Activated naive CD8-positive, alpha-beta T cell treated with anti-CD3 and anti-CD28 coated beads, Interleukin-2, amount 10 ng/mL, durations not matched to agents 7 days and 5 days (primary cell): ENCODE results near the gene MGST2. TPM values are rescaled to one million over a fixed set of nuclear protein-coding genes. Genes with fewer than 3 reads are reported as not detected.

ENCODE experiments used
- ATAC-seq: fragments of 150-1000 bp; cut with Tn5 transposase; one replicate; pipeline ENCODE4 v1.10.0; 2021; ENCODE audit warnings: low read depth, moderate library complexity
- POLR2A ChIA-PET: fragments of 350-600 bp; sonication (Branson Sonifier 250); formaldehyde crosslinking; loops from one replicate; lab custom pipeline; 2021; ENCODE audit warnings: antibody characterized with exemption; lab: Charles Lee
- DNase-seq: peaks from one replicate; pipeline ENCODE4 v3.0.0; 2021
- H3K27ac Mint-ChIP-seq: one replicate; pipeline ENCODE4 v1.8.0; 2022; ENCODE audit warnings: mild to moderate bottlenecking, mixed read lengths
- H3K27me3 Mint-ChIP-seq: one replicate; pipeline ENCODE4 v1.8.0; 2022; ENCODE audit warnings: mild to moderate bottlenecking, moderate library complexity, mixed read lengths
- H3K36me3 Mint-ChIP-seq: one replicate; pipeline ENCODE4 v1.8.0; 2021; ENCODE audit warnings: mild to moderate bottlenecking, mixed read lengths
- H3K4me1 Mint-ChIP-seq: one replicate; pipeline ENCODE4 v1.8.0; 2021; ENCODE audit warnings: mixed read lengths
- H3K4me3 Mint-ChIP-seq: one replicate; pipeline ENCODE4 v1.8.0; 2022; ENCODE audit warnings: mild to moderate bottlenecking, moderate library complexity, mixed read lengths
- H3K9me3 Mint-ChIP-seq: one replicate; pipeline ENCODE4 v1.8.0; 2021; ENCODE audit warnings: mixed read lengths
- total RNA-seq, 2 experiments: library from RNA; stranded (reverse); gene quantifications; one replicate each; pipeline ENCODE4 v1.2.3, GENCODE V29; 2021

The MGST2 gene
- total RNA-seq, 2 experiments from 2014 or later = 10.8 to 11.0 TPM

DNA sequence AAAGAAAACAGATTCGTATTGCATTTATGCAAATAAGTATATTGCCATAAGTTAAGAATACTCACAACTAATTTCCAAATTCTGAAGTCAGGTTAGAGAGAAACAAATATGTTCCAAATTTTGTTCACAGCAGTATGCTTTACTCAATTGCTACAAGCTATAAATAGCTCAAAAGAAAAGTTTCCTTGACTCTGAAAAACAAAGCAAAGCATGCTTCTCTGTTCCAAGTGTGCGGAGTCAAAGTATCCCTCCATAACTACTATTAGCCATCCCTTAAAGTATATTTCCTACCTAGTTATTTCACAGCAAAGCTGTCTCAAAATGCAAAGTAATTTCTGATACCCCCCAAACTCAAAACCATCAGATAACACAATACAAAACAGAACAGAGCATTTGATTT lies 47.3 kb downstream of the MGST2 start:
- Mint-ChIP-seq H3K4me1 (no peaks in the 10 kb centered on the region), H3K4me3 (no peak overlapping the region), H3K27ac (no peak overlapping the region), H3K9me3 (peaks cover 5% of the 10 kb centered on the region), H3K36me3 (peaks cover 6% of the 10 kb centered on the region), H3K27me3 (peaks cover 2% of the 10 kb centered on the region)
- ATAC-seq (no peak), DNase-seq (no peak)
- POLR2A ChIA-PET = no interaction called here

DNA sequence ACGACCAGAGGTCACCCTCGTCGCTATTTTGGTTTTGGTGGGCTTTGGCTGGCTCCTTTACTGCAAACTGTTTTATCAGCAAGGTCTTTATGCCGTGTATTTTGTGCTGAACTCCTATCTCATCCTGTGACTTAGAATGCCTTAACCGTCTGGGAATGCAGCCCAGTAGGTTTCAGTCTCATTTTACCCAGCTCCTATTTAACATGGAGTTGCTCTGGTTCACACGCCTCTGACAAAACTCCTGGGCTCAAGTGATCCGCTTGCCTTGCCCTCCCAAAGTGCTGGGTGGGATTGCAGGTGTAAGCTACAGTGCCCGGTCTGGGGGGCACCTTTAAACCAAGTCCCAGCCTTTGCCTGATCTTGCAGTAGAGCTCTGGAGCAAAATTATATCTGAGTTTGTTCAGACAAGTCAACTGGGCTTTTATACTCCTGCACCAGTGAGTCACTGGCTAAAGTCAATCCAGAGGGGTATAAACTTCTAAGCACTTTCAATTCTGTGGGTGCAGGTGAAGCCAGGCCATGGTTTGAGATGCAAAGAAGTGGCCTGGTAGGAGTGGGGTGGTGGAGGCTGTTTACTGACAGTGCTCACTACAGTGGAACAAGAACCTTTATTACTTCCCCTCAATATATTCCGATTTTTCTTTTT lies 50.2 kb downstream of the MGST2 start:
- no peaks in the 10 kb centered on the region for H3K9me3 Mint-ChIP-seq
- DNase-seq (no peak), ATAC-seq (no peak)
- no peak overlapping the region for H3K4me3 Mint-ChIP-seq
- H3K27ac Mint-ChIP-seq = no peak overlapping the region
- POLR2A ChIA-PET = no interaction called here
- no peaks in the 10 kb centered on the region for H3K27me3 Mint-ChIP-seq
- H3K36me3 Mint-ChIP-seq = no peaks in the 10 kb centered on the region
- no peaks in the 10 kb centered on the region for H3K4me1 Mint-ChIP-seq

DNA sequence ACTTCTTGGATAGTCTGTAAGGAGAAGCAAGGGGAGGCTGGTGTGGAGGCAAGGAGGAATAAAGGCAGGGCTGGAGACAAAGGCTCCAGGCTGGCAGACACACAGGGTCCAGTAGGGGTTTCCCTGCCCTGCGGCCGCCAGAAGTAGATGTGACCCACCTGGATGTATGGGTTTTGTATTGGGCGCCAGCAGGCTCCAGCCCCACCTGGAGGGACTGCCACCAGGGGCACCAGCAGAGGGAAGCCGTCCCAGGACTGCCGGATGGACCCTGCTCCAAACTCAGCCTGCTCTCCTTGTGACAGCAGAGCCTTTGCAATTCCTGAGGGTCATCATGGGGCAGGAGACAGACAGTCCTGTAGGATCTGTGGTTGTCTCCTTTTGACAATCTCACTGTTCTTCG lies 52.7 kb downstream of the MGST2 start:
- POLR2A ChIA-PET = no interaction called here
- DNase-seq = no peak

DNA sequence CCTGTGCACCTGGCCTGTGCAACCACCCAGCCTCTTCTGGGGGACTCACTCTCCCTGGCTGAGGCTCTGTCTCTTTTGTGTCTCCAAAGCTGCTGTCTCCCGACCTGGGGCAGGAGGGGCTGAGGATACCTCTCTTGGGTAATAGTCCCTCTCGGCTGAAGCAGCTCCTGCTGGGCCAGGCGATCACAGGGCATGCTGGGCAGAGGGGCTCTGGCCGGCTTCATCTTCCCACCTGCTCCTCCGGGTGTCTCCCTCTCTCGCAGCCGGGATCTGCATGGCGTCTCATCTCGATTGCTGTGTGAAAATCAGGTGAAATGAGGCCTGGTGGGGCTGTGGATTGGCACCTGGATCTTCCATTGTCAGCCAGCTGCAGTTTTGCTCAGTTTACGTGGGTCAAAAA lies 53.2 kb downstream of the MGST2 start:
- DNase-seq = no peak
- Mint-ChIP-seq H3K27me3 (no peaks in the 10 kb centered on the region), H3K36me3 (no peaks in the 10 kb centered on the region), H3K4me3 (no peak overlapping the region), H3K27ac (no peak overlapping the region), H3K9me3 (no peaks in the 10 kb centered on the region), H3K4me1 (no peaks in the 10 kb centered on the region)
- ATAC-seq = no peak
- POLR2A ChIA-PET = no interaction called here

More for the DNA sequence above, 52.7 kb downstream of the MGST2 start:
- Mint-ChIP-seq H3K27ac (no peak overlapping the region), H3K27me3 (no peaks in the 10 kb centered on the region), H3K4me3 (no peak overlapping the region), H3K9me3 (no peaks in the 10 kb centered on the region), H3K4me1 (no peaks in the 10 kb centered on the region), H3K36me3 (no peaks in the 10 kb centered on the region)
- ATAC-seq = no peak

DNA sequence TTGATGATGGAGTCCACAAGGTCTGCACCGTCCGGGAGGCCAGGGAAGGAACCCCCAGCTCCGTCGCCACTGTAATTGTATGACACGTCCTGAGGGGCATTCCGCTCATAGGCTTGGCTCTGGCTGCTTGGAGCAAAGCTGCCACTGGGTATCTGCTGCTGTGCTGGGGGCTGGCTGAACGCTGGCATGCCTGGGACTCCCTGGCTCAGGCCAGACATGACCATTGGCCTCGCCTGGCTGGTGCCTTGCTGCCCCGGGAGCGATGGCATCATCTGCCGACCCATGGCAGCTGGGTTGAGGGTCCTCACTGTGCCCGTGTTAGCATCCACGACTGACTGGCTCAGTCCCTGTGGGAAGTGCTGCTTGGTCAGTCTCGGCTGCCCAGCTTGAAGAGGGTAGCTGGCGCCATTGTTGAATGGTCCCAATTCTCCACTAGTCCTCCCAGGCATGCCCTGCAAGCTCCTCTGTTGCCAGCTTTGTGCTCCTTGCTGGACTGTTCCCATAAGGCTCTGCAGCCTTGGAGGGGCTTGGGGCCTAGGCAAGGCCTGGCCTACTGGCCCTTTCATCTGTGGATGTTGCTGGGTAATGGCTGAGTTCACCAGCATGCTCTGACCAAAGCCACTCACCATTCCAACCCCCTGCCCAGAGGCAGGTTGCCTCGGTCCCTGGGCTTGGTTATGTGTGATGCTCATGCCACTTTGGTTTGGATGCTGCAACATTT lies 53.9 kb downstream of the MGST2 start:
- Mint-ChIP-seq H3K27me3 (no peaks in the 10 kb centered on the region), H3K4me1 (no peaks in the 10 kb centered on the region), H3K27ac (no peak overlapping the region), H3K9me3 (no peaks in the 10 kb centered on the region), H3K4me3 (no peak overlapping the region), H3K36me3 (no peaks in the 10 kb centered on the region)
- no peak for ATAC-seq
- POLR2A ChIA-PET = no interaction called here
- DNase-seq = no peak

DNA sequence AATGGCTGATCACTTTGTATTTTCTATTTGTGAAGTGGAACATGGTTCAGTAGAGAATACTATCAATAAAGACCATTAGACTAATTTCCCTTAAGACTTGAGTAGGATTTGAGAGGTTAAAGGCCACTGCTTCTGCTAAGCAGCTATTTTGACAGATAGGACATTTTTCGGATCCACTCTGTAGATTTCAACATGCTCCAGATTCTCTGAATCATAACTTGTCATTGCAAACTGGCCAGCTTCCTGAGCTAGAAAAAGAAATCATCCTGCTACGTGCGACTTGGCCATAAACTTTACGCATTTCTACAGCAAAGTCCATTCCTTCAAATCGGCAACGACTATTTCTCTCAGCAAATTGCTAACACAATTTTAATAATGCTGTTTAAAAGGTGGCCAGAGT lies 55.2 kb downstream of the MGST2 start:
- no peak overlapping the region for H3K27ac Mint-ChIP-seq
- no peak overlapping the region for H3K4me3 Mint-ChIP-seq
- no peaks in the 10 kb centered on the region for H3K4me1 Mint-ChIP-seq
- ATAC-seq (no peak), DNase-seq (no peak)
- POLR2A ChIA-PET = no interaction called here
- H3K27me3 Mint-ChIP-seq = no peaks in the 10 kb centered on the region
- no peaks in the 10 kb centered on the region for H3K36me3 Mint-ChIP-seq
- no peaks in the 10 kb centered on the region for H3K9me3 Mint-ChIP-seq

DNA sequence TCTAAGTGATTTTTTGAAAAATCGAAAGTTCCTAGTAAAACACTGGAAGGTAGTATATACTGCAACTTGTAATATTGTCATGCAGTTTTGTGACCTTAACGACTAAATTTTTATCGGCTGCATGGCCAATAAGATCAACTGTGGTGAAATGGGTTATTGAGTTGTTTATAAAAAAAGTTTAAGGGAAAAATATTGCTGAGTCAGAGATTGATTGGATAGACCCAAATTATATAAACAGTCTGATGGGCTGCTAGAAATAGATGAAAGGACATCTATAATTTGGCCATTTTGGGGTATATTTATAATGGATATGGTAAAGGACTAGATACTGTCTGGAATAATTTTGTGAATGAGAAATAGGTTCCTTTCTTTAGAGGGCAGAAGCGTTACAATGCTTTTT lies 56.2 kb downstream of the MGST2 start:
- no peaks in the 10 kb centered on the region for H3K4me1 Mint-ChIP-seq
- no peak overlapping the region for H3K27ac Mint-ChIP-seq
- ATAC-seq (no peak), DNase-seq (no peak)
- no peaks in the 10 kb centered on the region for H3K27me3 Mint-ChIP-seq
- POLR2A ChIA-PET = no interaction called here
- no peaks in the 10 kb centered on the region for H3K9me3 Mint-ChIP-seq
- H3K4me3 Mint-ChIP-seq = no peak overlapping the region
- H3K36me3 Mint-ChIP-seq = no peaks in the 10 kb centered on the region

DNA sequence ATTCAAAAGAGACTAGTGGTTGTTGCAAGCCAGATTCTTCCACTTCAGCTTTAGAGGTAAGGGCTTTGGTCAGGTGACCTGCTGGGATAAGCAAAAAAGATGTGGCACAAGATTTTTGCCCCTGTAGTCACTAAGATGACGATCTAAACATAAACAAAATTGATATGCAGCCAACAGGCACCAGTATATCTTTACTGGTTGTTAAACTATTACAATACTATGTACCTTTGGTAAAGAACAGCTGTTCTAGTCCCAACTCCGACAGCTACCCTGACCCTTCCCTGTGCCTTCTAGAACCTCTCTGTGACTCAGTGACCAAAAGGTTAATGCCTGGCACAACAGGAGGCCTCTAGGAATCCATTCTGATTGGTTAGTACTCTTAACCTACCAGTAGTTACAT lies 59.6 kb downstream of the MGST2 start:
- H3K4me1 Mint-ChIP-seq = no peaks in the 10 kb centered on the region
- POLR2A ChIA-PET = no interaction called here
- no peaks in the 10 kb centered on the region for H3K36me3 Mint-ChIP-seq
- no peaks in the 10 kb centered on the region for H3K9me3 Mint-ChIP-seq
- no peak overlapping the region for H3K4me3 Mint-ChIP-seq
- no peak overlapping the region for H3K27ac Mint-ChIP-seq
- H3K27me3 Mint-ChIP-seq = no peaks in the 10 kb centered on the region
- DNase-seq = no peak
- no peak for ATAC-seq

DNA sequence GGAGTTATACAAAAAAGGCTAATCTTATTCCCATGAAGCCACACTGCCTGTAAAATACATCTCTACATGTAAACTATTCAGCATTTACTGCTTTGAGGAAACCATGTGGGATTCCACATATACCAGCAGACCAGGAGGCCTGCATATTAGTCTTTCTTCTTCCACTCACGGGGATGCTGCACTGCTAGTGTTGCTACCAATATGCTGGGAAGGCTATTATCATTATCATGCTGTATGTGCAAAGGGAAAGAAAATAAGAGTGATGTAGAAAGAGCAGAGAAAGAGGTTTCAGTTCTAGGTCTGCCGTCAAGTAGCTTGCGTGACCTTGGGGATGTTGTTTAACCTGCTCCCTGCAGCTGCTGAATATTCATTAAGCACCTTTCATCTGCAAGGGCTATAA lies 61.0 kb downstream of the MGST2 start:
- no peaks in the 10 kb centered on the region for H3K27me3 Mint-ChIP-seq
- no peak overlapping the region for H3K4me3 Mint-ChIP-seq
- POLR2A ChIA-PET = no interaction called here
- H3K9me3 Mint-ChIP-seq = no peaks in the 10 kb centered on the region
- H3K4me1 Mint-ChIP-seq = no peaks in the 10 kb centered on the region
- H3K27ac Mint-ChIP-seq = no peak overlapping the region
- no peak for DNase-seq
- ATAC-seq = no peak
- no peaks in the 10 kb centered on the region for H3K36me3 Mint-ChIP-seq

DNA sequence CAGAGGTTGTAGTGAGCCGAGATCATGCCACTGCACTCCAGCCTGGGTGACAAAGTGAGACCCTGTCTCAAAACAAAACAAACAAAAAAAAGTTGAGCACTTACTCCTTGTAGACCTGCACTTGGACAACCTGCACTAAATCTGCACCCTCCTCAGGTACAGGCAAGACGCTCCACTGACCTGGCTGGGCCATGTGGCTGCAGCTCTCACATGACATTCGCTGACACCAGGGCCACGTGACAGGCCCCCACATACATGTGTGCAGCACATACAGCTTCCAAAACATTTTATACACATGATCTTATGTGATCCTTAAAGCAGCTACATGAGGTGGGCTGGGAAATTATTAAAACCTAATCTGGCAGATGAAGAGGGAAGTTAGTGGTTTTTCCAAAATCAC lies 62.5 kb downstream of the MGST2 start:
- Mint-ChIP-seq H3K27ac (no peak overlapping the region), H3K27me3 (no peaks in the 10 kb centered on the region), H3K36me3 (no peaks in the 10 kb centered on the region), H3K4me1 (no peaks in the 10 kb centered on the region), H3K4me3 (no peak overlapping the region), H3K9me3 (no peaks in the 10 kb centered on the region)
- DNase-seq (no peak), ATAC-seq (no peak)
- POLR2A ChIA-PET = no interaction called here

DNA sequence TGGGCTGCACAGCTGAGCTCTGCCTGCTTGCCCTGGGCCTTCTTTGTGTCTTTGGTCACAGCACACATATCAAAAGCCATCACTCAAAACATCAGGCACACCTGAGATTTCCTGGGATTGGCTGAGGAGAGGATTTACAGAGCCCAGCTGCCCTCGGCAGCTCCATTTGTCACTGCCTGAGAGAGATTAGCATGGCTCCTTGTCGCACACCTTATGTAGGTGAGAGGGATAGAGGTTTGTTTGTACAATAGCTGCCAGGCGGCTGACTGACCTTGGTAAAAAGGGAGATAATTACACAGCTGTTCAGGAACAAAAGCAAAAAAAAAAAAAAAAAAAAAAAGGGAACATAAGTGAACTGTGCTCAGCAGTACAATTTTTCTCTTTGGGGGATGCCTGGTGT lies 63.2 kb downstream of the MGST2 start:
- no peak overlapping the region for H3K27ac Mint-ChIP-seq
- POLR2A ChIA-PET = no interaction called here
- no peaks in the 10 kb centered on the region for H3K4me1 Mint-ChIP-seq
- H3K27me3 Mint-ChIP-seq = no peaks in the 10 kb centered on the region
- no peaks in the 10 kb centered on the region for H3K36me3 Mint-ChIP-seq
- no peak for ATAC-seq
- no peak for DNase-seq
- H3K9me3 Mint-ChIP-seq = no peaks in the 10 kb centered on the region
- H3K4me3 Mint-ChIP-seq = no peak overlapping the region

DNA sequence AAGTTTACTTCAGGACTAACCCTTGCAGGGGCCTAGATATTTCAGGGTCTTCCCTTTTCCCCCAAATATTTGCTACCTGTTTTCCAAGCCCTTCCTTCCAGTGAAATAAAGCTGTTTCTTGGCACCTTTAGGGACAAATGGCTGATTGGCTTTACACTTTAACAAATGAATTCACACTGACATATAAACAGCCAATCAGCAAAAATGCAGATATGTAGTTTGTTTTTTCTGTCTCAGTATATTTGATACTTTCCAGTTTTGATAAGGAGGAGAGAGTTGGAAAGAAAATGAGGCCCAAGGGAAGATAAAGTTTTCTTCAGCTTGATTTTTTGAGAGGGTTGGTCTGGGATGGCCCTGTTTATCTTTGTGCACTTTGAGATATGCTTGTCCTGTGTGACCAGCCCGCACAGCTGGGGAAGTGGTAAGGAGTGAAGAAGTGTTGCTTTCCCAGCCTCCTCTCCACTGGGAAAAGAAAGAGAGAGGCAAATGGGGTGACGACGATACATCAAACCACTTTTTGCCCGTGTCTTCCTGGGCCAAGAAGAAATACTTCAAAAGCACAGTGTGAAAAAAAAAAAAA lies 67.5 kb downstream of the MGST2 start:
- H3K36me3 Mint-ChIP-seq = no peaks in the 10 kb centered on the region
- peaks cover 11% of the 10 kb centered on the region for H3K4me1 Mint-ChIP-seq
- no peak for DNase-seq
- H3K27me3 Mint-ChIP-seq = peaks cover 27% of the 10 kb centered on the region
- POLR2A ChIA-PET = no interaction called here
- H3K4me3 Mint-ChIP-seq = no peak overlapping the region
- no peak for ATAC-seq
- no peaks in the 10 kb centered on the region for H3K9me3 Mint-ChIP-seq
- H3K27ac Mint-ChIP-seq = no peak overlapping the region

DNA sequence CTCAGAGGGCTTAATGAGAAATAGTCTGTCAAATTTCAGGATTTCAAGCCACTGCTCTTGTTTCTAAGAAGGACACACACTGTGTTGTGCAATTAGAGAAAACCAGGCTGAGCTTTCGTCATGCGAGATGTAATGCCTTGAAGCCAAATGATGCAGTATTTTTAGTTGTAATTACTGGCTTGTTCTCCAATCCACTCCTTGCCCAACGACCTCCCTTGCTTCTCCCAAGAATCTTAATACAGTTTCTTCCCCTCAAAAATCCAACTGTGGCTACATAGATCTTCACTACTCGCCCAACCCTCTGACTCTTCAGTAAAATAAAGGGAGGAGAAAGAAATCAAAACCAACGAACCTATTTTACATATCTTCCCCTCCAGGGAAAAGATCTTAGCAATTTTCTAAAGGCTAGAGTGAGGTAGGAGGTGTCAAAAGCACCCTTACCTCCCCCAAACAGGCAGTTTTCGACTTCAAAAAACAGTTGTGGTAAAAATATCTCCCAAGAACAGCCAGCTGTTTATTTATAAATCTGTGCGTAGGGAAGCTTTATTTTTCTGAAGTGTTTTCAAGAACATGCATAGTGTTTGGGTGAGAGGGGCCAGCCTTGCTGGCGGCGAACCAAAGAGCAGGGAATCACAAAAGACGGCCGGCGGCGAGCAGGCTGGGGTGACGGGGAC lies 68.7 kb downstream of the MGST2 start:
- Mint-ChIP-seq H3K4me1 (peaks cover 11% of the 10 kb centered on the region), H3K9me3 (no peaks in the 10 kb centered on the region), H3K27me3 (peaks cover 30% of the 10 kb centered on the region), H3K27ac (no peak overlapping the region), H3K4me3 (peak overlapping the region; percentile 80), H3K36me3 (no peaks in the 10 kb centered on the region)
- no peak for DNase-seq
- POLR2A ChIA-PET = no interaction called here
- ATAC-seq = no peak
